Fibroblast of peridontal ligament (primary cell): ENCODE data around the gene SIN3B.
"Not testable (repeated sequence)": the region's sequence is repeated elsewhere in the genome, so short reads cannot be mapped to it uniquely, and the experiment has no call there.

ENCODE experiments used
- DNase-seq: peaks from one replicate; pipeline ENCODE4 v3.0.0-alpha.2; 2010; ENCODE audit errors: extremely low read depth

The SIN3B gene

GRCh38 chr19:16868423-16869130, 39.4 kb downstream of the SIN3B start:
- no peak for DNase-seq

DNA sequence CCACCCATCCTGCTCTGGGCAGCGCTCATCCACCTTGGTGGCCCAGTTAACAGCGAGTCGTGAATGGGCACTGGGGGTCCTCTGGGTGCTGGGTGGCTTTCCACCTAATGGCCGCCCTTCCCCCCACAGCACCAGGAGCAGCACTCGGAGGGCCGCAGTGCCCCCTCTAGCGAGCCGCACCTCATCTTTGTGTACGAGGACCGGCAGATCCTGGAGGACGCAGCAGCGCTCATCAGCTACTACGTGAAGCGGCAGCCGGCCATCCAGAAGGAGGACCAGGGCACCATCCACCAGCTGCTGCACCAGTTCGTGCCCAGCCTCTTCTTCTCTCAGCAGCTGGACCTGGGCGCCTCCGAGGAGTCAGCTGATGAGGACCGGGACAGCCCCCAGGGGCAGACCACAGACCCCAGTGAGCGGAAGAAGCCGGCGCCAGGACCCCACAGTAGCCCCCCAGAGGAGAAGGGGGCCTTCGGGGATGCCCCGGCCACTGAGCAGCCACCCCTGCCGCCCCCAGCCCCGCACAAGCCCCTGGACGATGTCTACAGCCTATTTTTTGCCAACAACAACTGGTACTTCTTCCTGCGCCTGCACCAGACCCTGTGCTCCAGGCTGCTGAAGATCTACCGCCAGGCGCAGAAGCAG, 40.3 kb downstream of the SIN3B start:
- no peak for DNase-seq

DNA sequence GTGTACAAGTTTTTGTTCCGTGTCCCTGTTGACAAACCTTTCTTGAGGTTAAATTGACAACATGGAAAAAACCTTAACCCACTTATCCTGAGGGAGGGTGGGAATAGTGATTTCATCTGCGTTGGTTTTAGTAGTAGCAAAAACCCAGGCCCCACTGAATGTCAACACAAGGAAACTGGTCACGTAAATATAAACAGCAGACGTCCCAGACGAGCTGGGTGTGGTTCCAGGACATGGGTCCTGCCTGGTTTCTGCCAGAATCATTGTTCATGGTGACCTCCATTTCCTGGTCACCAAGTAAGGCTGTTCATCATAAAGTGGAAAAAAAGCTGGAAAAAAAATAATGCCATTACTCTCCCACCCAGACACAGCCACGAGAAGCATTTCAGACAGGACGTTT, 42.7 kb downstream of the SIN3B start:
- no peak for DNase-seq

GRCh38 chr19:16872728-16873127, 43.5 kb downstream of the SIN3B start:
- DNase-seq = no peak

DNA sequence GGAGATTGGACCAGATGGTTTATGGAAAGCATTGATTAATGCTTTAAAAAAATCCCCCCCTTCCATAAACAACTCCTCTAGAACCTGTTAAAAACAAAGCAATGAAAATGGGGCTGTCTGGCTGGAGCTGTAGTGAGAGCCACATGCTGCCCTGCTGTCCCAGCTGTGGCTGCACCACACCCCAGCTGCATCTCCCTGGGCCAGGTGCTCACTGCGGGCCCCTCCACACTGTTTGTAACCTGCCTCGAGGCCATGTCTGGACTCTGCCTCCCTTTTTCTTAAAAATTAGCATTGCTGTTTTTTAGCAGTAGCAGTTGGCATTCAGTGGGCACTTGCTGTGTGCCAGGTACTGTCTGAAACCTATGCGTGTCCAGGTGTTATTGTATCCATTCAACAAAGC, 44.4 kb downstream of the SIN3B start:
- no peak for DNase-seq

DNA sequence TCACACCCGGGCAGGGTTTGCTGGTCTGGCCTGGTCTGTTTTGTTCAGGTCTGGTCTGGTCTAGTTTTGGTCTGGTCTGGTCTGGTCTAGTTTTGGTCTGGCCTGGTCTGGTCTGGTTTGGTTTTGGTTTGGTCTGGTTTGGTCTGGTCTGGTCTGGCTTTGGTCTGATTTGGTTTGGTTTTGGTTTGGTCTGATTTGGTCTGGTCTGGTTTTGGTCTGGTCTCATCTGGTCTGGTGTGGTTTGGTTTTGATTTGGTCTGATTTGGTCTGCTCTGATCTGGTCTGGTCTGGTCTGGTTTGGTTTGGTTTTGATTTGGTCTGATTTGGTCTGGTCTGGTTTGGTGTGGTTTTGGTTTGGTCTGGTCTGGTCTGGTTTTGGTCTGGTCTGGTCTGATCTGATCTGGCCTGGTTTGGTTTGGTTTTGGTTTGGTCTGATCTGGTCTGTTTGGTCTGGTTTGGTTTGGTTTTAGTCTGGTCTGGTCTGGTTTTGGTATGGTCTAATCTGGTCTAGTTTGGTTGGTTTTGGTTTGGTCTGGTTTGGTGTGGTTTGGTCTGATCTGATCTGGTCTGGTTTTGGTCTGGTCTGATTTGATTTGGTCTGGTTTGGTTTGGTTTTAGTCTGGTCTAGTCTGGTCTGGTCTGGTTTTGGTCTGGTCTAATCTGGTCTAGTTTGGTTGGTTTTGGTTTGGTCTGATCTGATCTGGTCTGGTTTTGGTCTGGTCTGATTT, 45.2 kb downstream of the SIN3B start:
- no peak for DNase-seq

DNA sequence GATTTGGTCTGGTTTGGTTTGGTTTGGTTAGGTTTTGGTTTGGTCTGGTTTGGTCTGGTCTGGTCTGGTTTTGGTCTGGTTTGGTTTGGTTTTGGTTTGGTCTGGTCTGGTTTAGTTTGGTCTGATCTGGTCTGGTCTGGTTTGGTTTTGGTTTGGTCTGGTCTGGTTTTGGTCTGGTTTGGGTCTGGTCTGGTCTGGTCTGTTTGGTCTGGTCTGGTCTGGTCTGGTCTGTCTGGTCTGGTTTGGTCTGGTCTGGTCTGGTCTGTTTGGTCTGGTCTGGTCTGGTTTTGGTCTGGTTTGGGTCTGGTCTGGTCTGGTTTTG, 45.7 kb downstream of the SIN3B start:
- not testable (repeated sequence) for DNase-seq

DNA sequence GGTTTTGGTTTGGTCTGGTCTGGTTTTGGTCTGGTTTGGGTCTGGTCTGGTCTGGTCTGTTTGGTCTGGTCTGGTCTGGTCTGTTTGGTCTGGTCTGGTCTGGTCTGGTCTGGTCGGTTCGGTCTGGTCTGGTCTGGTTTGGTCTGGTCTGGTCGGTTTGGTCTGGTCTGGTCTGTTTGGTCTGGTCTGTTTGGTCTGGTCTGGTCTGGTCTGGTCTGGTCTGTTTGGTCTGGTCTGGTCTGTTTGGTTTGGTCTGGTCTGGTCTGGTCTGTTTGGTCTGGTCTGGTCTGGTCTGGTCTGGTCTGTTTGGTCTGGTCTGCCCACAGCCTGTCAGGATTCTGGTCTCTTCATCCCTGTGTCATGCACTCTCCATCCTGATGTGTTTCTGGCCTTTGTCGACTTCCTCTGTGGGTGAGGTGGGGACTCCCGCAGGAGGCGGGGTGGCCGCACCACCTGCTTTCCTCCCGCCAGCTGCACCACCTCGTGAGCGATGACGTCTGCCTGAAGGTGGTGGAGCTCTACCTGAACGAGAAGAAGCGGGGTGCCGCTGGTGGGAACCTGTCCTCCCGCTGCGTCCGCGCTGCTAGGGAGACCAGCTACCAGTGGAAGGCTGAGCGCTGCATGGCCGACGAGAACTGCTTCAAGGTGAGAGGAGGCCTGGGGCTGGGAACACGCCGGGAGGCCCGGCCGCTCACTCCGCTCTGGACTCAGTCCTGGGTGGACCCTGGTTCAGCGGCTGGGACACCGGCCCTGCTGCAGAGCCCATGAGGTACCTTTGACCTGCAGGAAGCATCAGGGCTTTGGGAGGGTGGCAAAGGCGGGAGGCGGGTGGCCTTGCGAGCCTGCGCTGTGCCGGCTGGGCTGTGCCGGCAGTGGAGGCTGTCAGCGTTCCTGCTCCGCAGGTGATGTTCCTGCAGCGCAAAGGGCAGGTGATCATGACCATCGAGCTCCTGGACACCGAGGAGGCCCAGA, 46.7 kb downstream of the SIN3B start:
- DNase-seq = no peak

GRCh38 chr19:16876904-16877361, 47.7 kb downstream of the SIN3B start:
- DNase-seq = no peak

DNA sequence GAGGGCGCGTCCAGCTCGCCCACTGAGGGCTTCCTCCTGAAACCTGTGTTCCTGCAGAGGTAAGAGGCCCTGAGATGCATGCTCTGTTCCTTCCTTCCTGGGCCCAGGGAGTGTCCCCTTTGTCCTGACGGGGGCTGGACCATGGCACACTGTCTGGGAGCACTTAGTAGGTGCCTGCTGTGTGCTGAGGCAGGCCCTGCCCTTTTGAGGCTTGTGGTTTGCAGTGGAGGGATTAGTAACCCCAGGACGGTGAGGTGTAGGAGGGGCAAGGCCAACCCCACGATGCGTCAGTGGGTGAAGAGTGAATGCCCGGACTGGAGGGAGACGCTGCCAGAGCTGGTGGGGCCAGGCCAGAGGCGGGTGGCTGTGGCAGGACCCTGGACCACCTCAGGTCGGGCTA, 48.4 kb downstream of the SIN3B start:
- no peak for DNase-seq

DNA sequence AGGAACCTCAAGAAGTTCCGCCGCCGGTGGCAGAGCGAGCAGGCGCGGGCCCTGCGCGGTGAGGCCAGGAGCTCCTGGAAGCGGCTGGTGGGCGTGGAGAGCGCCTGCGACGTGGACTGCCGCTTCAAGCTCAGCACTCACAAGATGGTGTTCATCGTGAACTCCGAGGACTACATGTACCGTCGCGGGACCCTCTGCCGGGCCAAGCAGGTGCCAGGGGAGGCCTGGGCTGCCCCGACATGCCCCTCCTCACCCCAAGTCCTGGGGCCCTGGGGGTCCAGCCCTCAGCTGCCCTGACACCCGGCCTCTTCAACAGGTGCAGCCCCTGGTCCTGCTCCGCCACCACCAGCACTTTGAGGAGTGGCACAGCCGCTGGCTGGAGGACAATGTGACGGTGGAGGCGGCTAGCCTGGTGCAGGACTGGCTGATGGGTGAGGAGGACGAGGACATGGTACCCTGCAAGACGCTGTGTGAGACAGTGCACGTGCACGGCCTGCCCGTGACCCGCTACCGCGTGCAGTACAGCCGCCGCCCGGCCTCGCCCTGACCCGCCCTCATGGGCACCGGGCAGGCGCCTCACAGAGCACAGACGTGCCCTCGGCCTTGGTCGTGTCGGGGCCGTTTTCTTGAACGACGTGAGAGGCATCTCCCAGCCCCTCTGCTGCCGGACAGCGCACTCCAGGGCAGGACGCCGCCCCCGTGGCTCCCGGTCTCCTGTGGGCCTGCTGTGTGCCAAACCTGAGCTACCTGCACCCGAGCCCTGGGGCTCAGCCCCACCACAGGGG, 49.2 kb downstream of the SIN3B start:
- no peak for DNase-seq

DNA sequence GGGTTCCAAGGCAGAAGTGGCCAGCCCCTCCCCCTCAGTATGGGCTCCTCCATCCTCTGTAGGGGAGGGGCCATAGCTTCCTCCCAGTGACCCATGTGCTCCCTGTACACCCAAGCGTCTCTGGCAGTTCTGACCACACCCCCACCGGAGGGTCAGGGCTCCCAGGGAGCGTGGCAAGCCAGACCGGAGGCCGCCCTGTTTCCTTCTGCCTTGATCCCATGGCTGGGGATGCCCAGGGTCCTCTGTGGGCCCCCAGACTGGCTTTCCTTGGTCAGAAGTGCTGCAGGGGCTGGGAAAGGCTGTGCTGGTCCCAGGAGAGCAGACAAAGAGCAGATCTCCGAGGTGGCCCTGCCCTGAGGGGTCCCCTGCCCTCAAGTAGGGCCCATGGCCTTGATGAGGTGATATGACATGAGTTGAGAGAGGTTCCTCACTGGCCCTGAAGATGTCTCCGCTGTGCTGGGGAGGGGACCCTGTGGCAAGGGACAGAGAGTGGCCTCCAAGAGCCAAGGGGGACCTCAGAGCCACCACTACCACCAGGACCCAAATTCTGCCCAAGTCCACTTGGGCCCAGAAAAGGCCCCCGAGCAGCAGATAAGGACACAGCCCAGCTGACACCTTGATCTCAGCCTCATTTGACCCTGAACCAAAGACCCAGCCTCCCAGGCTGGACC, 51.8 kb downstream of the SIN3B start:
- DNase-seq = no peak

DNA sequence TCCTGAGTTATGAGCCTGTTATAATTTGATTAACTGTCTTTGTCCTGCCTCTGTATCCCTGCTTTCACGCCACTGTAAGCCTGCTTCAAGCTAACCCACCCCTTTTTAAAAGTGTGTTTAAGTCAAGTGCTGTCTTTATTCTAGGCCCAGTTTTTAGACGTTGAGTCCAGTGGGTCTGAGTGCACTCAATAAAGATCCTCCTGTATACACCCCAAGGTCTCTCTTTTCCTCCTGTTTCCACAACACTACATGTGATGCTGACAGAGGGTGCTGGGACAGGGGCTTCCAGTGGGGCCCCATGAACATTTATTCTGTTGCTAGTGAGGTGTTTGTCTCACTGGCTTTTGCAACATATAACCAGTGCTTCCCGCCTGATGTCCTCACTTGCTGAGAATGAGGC, 52.9 kb downstream of the SIN3B start:
- no peak for DNase-seq

- DNase-seq = no peak
Observed at GRCh38 chr19:16883522-16883921, 54.3 kb downstream of the SIN3B start.

- DNase-seq = no peak
Observed at GRCh38 chr19:16885166-16885565, 56.0 kb downstream of the SIN3B start.

GRCh38 chr19:16886305-16886880, 57.2 kb downstream of the SIN3B start:
- DNase-seq = peak; percentile 16

- no peak for DNase-seq
Observed at GRCh38 chr19:16887353-16888265, 58.4 kb downstream of the SIN3B start.

GRCh38 chr19:16888629-16889365, 59.6 kb downstream of the SIN3B start, which contains the start of gene F2RL3:
F2RL3 (plus strand) TSS chr19:16888999; CDS start chr19:16889190, 191 bp downstream.
- DNase-seq = no peak
